ENCODE data around the gene SUPT20HL1. TPM values are rescaled to one million over a fixed set of nuclear protein-coding genes. Genes with fewer than 3 reads are reported as not detected.
"Not testable (repeated sequence)": the region's sequence is repeated elsewhere in the genome, so short reads cannot be mapped to it uniquely, and the experiment has no call there.

Gene SUPT20HL1
- total RNA-seq, 1 donor from 2014 or later = under 0.01 TPM

DNA sequence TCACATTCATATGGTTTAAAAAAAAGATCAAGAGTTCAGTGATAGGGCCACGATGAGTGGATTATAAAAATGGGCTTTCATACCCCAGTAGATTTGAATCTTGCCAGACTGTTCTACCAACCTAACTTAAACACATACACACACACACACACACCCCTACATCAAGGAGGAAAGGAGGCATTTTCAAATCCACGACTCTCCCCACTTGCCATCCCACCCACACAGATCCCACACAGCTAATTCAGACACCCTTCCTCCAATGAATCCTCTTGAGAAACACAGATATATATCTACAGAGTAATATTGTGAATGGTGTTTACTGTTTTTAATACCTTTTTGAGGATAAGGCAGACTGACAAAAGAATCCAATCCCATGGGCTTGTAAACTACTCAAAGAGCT is 16.8 kb downstream of the SUPT20HL1 start:
- TF ChIP-seq, protein P1, sequence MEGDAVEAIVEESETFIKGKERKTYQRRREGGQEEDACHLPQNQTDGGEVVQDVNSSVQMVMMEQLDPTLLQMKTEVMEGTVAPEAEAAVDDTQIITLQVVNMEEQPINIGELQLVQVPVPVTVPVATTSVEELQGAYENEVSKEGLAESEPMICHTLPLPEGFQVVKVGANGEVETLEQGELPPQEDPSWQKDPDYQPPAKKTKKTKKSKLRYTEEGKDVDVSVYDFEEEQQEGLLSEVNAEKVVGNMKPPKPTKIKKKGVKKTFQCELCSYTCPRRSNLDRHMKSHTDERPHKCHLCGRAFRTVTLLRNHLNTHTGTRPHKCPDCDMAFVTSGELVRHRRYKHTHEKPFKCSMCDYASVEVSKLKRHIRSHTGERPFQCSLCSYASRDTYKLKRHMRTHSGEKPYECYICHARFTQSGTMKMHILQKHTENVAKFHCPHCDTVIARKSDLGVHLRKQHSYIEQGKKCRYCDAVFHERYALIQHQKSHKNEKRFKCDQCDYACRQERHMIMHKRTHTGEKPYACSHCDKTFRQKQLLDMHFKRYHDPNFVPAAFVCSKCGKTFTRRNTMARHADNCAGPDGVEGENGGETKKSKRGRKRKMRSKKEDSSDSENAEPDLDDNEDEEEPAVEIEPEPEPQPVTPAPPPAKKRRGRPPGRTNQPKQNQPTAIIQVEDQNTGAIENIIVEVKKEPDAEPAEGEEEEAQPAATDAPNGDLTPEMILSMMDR (IDR thresholded peaks at IDR 0.05; ENCODE audit: insufficient read depth, low read length, severe bottlenecking) = no peak
- H3K27me3 ChIP-seq (ENCODE audit: control insufficient read depth, insufficient read depth, low read length) = no peaks in the 10 kb centered on the region
- H3K36me3 ChIP-seq (ENCODE audit: control insufficient read depth, insufficient read depth, low read length) = no peaks in the 10 kb centered on the region
- no peak overlapping the region for H3K4me3 ChIP-seq (ENCODE audit: low read depth, low read length)
- DNase-seq (ENCODE audit: low read depth) (no peak), FAIRE-seq (no peak)

DNA sequence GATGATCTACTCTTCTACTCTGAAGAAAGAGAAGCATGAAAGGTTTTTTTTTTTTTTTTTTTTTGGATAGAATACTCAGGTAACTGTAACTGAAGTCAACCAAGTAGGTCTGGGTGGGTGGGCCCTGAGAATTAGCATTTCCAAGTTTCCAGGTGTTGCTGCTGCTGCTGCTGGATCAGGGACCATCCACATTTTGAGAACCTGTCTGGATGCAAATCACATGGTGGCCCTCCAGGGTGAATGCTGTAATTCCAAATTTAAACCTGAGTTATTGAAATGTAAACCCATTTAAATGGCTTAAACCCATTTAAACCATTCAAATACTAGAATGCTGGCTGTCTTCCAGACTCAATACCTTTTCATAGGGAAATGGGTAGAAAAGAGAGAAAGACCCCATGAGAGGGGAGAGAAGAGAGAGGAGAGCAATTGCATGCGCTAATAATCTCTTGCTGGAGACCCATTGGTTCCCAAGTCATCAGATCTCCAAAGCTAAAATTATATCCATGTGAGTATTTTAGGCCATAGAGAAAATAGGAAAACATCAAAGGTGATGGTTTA is 17.6 kb downstream of the SUPT20HL1 start:
- FAIRE-seq (no peak), DNase-seq (ENCODE audit: low read depth) (no peak)
- Histone ChIP-seq H3K36me3 (ENCODE audit: control insufficient read depth, insufficient read depth, low read length) (no peaks in the 10 kb centered on the region), H3K4me3 (ENCODE audit: low read depth, low read length) (no peak overlapping the region), H3K27me3 (ENCODE audit: control insufficient read depth, insufficient read depth, low read length) (no peaks in the 10 kb centered on the region)
- TF ChIP-seq, protein P1 (IDR thresholded peaks at IDR 0.05; ENCODE audit: insufficient read depth, low read length, severe bottlenecking) = no peak

DNA sequence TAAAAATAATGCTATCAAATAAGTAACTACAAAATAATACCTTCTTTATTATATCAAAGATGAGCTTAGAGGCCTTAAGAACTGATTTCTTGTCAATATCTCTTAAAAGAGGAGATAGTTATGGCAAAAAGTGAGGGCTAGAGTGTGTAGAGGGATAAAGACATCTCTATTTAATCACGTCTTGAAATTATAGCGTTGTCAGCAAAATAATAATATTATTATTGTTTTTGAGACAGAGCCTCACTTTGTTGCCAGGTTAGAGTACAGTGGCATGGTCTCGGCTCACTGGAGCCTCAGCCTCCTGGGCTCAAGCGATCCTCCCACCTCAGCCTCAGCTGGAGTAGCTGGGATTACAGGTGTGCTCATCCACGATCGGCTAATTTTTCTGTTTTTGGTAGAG is 18.3 kb downstream of the SUPT20HL1 start:
- Histone ChIP-seq H3K36me3 (ENCODE audit: control insufficient read depth, insufficient read depth, low read length) (no peaks in the 10 kb centered on the region), H3K4me3 (ENCODE audit: low read depth, low read length) (no peak overlapping the region), H3K27me3 (ENCODE audit: control insufficient read depth, insufficient read depth, low read length) (no peaks in the 10 kb centered on the region)
- FAIRE-seq (no peak), DNase-seq (ENCODE audit: low read depth) (no peak)
- TF ChIP-seq, protein P1 (IDR thresholded peaks at IDR 0.05; ENCODE audit: insufficient read depth, low read length, severe bottlenecking) = no peak

DNA sequence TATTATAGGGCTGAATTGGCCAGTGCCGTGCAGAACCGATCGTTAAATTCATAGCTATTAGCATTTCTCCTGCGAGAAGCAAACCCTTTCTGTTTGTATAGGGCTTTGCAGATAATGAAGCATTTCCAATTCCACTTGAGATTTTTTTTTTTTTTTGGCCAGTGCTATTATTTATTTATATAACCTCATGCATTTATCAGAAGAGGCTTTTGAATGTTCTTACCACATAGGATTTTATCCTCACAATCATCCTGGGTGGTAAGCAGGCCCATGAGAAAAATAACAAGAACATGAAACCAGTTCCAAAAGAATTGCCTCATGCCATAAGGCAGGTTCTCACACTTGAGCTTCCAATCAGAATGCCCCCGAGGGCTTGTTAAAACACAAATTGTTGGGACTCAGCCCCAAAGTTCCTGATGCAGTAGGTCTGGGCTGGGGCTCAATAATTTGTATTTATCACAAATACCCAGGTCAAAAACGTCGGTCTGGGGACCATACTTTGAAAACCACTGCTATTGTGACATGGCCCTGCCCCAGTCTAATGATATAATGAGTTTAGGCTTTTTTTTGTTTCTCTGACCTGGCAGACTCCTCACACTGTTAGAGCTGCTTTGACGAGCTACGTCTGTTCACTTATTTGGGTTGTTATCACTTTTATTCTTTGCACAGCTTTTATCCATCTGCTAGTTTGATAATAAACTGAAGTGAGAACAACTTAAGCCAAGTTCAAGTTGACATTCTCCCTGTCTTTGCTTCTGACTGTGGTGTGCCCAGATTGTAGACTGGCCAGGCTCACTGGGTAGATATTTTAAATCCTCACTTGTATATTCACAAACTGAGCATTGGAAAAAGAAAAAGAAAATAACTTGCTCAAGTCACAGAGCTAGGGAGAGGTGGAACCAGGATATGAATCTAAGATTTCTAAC is 20.1 kb downstream of the SUPT20HL1 start:
- H3K4me3 ChIP-seq (ENCODE audit: low read depth, low read length) = no peak overlapping the region
- no peak for FAIRE-seq
- no peaks in the 10 kb centered on the region for H3K27me3 ChIP-seq (ENCODE audit: control insufficient read depth, insufficient read depth, low read length)

DNA sequence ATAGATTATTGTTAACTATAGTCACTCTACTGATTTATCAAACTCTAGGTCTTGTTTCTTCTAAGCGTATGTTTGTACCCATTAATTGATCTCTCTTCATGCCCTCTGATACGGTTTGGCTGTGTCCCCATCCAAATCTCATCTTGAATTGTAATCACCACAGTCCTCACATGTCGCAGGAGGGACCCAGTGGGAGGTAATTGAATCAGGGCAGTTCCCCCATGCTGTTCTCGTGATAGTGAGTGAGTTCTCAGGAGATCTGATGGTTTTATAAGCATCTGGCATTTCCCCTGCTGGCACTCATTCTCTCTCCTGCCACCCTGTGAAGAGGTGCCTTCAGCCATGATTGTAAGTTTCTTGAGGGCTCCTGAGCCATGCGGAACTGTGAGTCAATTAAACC is 21.9 kb downstream of the SUPT20HL1 start:
- not testable (repeated sequence) for H3K27me3 ChIP-seq (ENCODE audit: control insufficient read depth, insufficient read depth, low read length); H3K36me3 ChIP-seq (ENCODE audit: control insufficient read depth, insufficient read depth, low read length); FAIRE-seq; DNase-seq (ENCODE audit: low read depth); H3K4me3 ChIP-seq (ENCODE audit: low read depth, low read length)

More for the DNA sequence above, 20.1 kb downstream of the SUPT20HL1 start:
- TF ChIP-seq, protein P1 (IDR thresholded peaks at IDR 0.05; ENCODE audit: insufficient read depth, low read length, severe bottlenecking) = no peak
- no peak for DNase-seq (ENCODE audit: low read depth)
- H3K36me3 ChIP-seq (ENCODE audit: control insufficient read depth, insufficient read depth, low read length) = no peaks in the 10 kb centered on the region

DNA sequence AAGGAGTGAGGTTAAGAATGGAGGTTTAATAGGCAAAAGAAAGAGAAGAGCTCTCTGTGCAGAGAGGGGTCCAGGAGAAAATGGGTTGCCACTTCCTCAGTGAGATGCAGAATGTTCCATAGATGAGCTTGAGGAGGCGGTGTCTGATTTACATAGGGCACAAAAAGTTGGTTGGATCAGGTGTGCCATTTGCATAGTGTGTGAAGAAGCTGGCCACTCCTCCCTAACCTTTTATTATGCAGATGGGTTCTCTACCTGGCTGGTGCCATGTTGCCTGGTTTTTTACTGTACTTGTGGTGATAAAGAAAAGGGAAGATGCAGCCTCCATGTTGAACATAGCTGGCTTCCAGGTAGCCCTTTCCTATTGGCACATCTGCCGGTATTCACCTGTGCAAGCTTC is 27.3 kb downstream of the SUPT20HL1 start:
- H3K27me3 ChIP-seq (ENCODE audit: control insufficient read depth, insufficient read depth, low read length) = no peaks in the 10 kb centered on the region
- no peak for FAIRE-seq
- no peak for DNase-seq (ENCODE audit: low read depth)

More for the DNA sequence above, 27.3 kb downstream of the SUPT20HL1 start:
- TF ChIP-seq, protein P1 (IDR thresholded peaks at IDR 0.05; ENCODE audit: insufficient read depth, low read length, severe bottlenecking) = no peak
- no peaks in the 10 kb centered on the region for H3K36me3 ChIP-seq (ENCODE audit: control insufficient read depth, insufficient read depth, low read length)
- H3K4me3 ChIP-seq (ENCODE audit: low read depth, low read length) = no peak overlapping the region
